Measurements from ENCODE around the gene MIAT. TPM values are rescaled to one million over a fixed set of nuclear protein-coding genes. Genes with fewer than 3 reads are reported as not detected.
A peak's percentile ranks its signal among the peaks of the same experiment; 100 is the strongest.

The MIAT gene
- total and polyA plus RNA-seq, 3 experiments from 2014 or later = 3.9 to 57.5 (median 52.2) TPM

- Histone ChIP-seq H3K9me3 (ENCODE audit: low read length) (no peaks in the 10 kb centered on the region), H3K27me3 (ENCODE audit: insufficient read depth, low read length, poor library complexity, severe bottlenecking) (no peaks in the 10 kb centered on the region), H3K4me1 (ENCODE audit: insufficient read depth, low read length) (peaks cover 5% of the 10 kb centered on the region), H3K27ac (ENCODE audit: low read depth, low read length) (no peak within 1 kb of the TSS), H3K4me3 (ENCODE audit: low read length) (no peak within 1 kb of the TSS), H3K36me3 (ENCODE audit: insufficient read depth, low read length) (no peaks in the 10 kb centered on the region)
- no peaks in the 10 kb centered on the region for H3K36me3 Mint-ChIP-seq
- peak within 1 kb of the TSS in 2 of 8 donors; percentile 13 to 61 for H3K27ac Mint-ChIP-seq
- ChIA-PET CTCF (no interaction called here), POLR2A (no interaction called here)
- peaks cover 12 to 19% (median 12%) of the 10 kb centered on the region in 3 donors for H3K4me1 Mint-ChIP-seq
- no peak for DNase-seq
- no peaks in the 10 kb centered on the region for H3K9me3 Mint-ChIP-seq
- H3K4me3 Mint-ChIP-seq = no peak within 1 kb of the TSS
- no peaks in the 10 kb centered on the region for H3K27me3 Mint-ChIP-seq
Measured at GRCh38 chr22:26621663-26622062, 35.7 kb upstream of the MIAT start, which contains the start of gene CRYBA4. CRYBA4 (plus strand) TSS chr22:26621963; CDS start chr22:26622597, 634 bp downstream.

- H3K36me3 Mint-ChIP-seq = no peaks in the 10 kb centered on the region
- H3K9me3 Mint-ChIP-seq = no peaks in the 10 kb centered on the region
- Histone ChIP-seq H3K27ac (ENCODE audit: low read depth, low read length) (no peak overlapping the region), H3K4me1 (ENCODE audit: insufficient read depth, low read length) (peaks cover 4% of the 10 kb centered on the region), H3K9me3 (ENCODE audit: low read length) (no peaks in the 10 kb centered on the region), H3K36me3 (ENCODE audit: insufficient read depth, low read length) (no peaks in the 10 kb centered on the region), H3K27me3 (ENCODE audit: insufficient read depth, low read length, poor library complexity, severe bottlenecking) (no peaks in the 10 kb centered on the region), H3K4me3 (ENCODE audit: low read length) (no peak overlapping the region)
- H3K27ac Mint-ChIP-seq = peak overlapping the region in 2 of 8 donors; percentile 2 to 71
- ChIA-PET POLR2A (no interaction called here), CTCF (interaction anchor here (1.0 to 1.1 kb wide), 3 partner anchors 9 to 19 kb away, joined by 3 to 4 read pairs (median 3); no protein-coding TSS in a partner anchor)
- no peak for DNase-seq
- no peaks in the 10 kb centered on the region for H3K27me3 Mint-ChIP-seq
- no peak overlapping the region for H3K4me3 Mint-ChIP-seq
- H3K4me1 Mint-ChIP-seq = peaks cover 10 to 24% (median 16%) of the 10 kb centered on the region in 3 donors
Measured at GRCh38 chr22:26623984-26624383, 33.4 kb upstream of the MIAT start.

GRCh38 chr22:26624803-26625202 lies 32.6 kb upstream of the MIAT start:
- no peak for DNase-seq
- H3K27ac Mint-ChIP-seq = no peak overlapping the region
- H3K9me3 Mint-ChIP-seq = no peaks in the 10 kb centered on the region
- no peaks in the 10 kb centered on the region for H3K36me3 Mint-ChIP-seq
- peaks cover 4% of the 10 kb centered on the region for H3K4me1 ChIP-seq (ENCODE audit: insufficient read depth, low read length)
- H3K27ac ChIP-seq (ENCODE audit: low read depth, low read length) = no peak overlapping the region
- H3K9me3 ChIP-seq (ENCODE audit: low read length) = no peaks in the 10 kb centered on the region
- H3K4me3 Mint-ChIP-seq = no peak overlapping the region
- H3K36me3 ChIP-seq (ENCODE audit: insufficient read depth, low read length) = no peaks in the 10 kb centered on the region
- H3K27me3 ChIP-seq (ENCODE audit: insufficient read depth, low read length, poor library complexity, severe bottlenecking) = no peaks in the 10 kb centered on the region
- ChIA-PET CTCF (interaction anchor here (1.0 kb wide), 1 partner anchor 13 kb away, joined by 4 read pairs; no protein-coding TSS in a partner anchor), POLR2A (no interaction called here)
- no peak overlapping the region for H3K4me3 ChIP-seq (ENCODE audit: low read length)
- no peaks in the 10 kb centered on the region for H3K27me3 Mint-ChIP-seq
- H3K4me1 Mint-ChIP-seq = peaks cover 10 to 21% (median 15%) of the 10 kb centered on the region in 3 donors

- peaks cover 4% of the 10 kb centered on the region for H3K4me1 ChIP-seq (ENCODE audit: insufficient read depth, low read length)
- H3K4me3 ChIP-seq (ENCODE audit: low read length) = no peak overlapping the region
- Mint-ChIP-seq H3K4me3 (no peak overlapping the region), H3K27me3 (no peaks in the 10 kb centered on the region), H3K27ac (no peak overlapping the region), H3K9me3 (peaks cover 0 to 4% (median 0%) of the 10 kb centered on the region in 5 donors), H3K4me1 (peaks cover 21 to 34% (median 25%) of the 10 kb centered on the region in 3 donors), H3K36me3 (peaks cover 0 to 3% (median 0%) of the 10 kb centered on the region in 3 donors)
- peak overlapping the region; percentile 12 for H3K27ac ChIP-seq (ENCODE audit: low read depth, low read length)
- ChIA-PET CTCF (interaction anchor here (0.7 kb wide), 1 partner anchor 12 kb away, joined by 3 read pairs; no protein-coding TSS in a partner anchor), POLR2A (interaction anchor here (0.7 kb wide), 1 partner anchor 54 kb away, joined by 8 read pairs; no protein-coding TSS in a partner anchor)
- no peaks in the 10 kb centered on the region for H3K36me3 ChIP-seq (ENCODE audit: insufficient read depth, low read length)
- no peaks in the 10 kb centered on the region for H3K27me3 ChIP-seq (ENCODE audit: insufficient read depth, low read length, poor library complexity, severe bottlenecking)
- DNase-seq = no peak
- no peaks in the 10 kb centered on the region for H3K9me3 ChIP-seq (ENCODE audit: low read length)
Measured at GRCh38 chr22:26629988-26630761, 27.2 kb upstream of the MIAT start.

- Histone ChIP-seq H3K36me3 (ENCODE audit: insufficient read depth, low read length) (no peaks in the 10 kb centered on the region), H3K4me1 (ENCODE audit: insufficient read depth, low read length) (peaks cover 4% of the 10 kb centered on the region), H3K27me3 (ENCODE audit: insufficient read depth, low read length, poor library complexity, severe bottlenecking) (no peaks in the 10 kb centered on the region), H3K4me3 (ENCODE audit: low read length) (no peak overlapping the region), H3K27ac (ENCODE audit: low read depth, low read length) (peak overlapping the region; percentile 6), H3K9me3 (ENCODE audit: low read length) (no peaks in the 10 kb centered on the region)
- ChIA-PET CTCF (interaction anchor here (1.2 kb wide), 1 partner anchor 128 kb away, joined by 3 read pairs; no protein-coding TSS in a partner anchor), POLR2A (no interaction called here)
- Mint-ChIP-seq H3K4me1 (peaks cover 21 to 34% (median 25%) of the 10 kb centered on the region in 3 donors), H3K27ac (no peak overlapping the region), H3K36me3 (peaks cover 0 to 3% (median 0%) of the 10 kb centered on the region in 3 donors), H3K27me3 (no peaks in the 10 kb centered on the region), H3K4me3 (no peak overlapping the region), H3K9me3 (peaks cover 0 to 4% (median 0%) of the 10 kb centered on the region in 5 donors)
- no peak for DNase-seq
Measured at GRCh38 chr22:26631282-26631681, 26.1 kb upstream of the MIAT start.

- peaks cover 0 to 3% (median 0%) of the 10 kb centered on the region in 3 donors for H3K36me3 Mint-ChIP-seq
- ChIA-PET CTCF (interaction anchor here (1.2 kb wide), 2 partner anchors 9 to 38 kb away, joined by 3 to 4 read pairs; no protein-coding TSS in a partner anchor), POLR2A (no interaction called here)
- Histone ChIP-seq H3K27me3 (ENCODE audit: insufficient read depth, low read length, poor library complexity, severe bottlenecking) (no peaks in the 10 kb centered on the region), H3K9me3 (ENCODE audit: low read length) (no peaks in the 10 kb centered on the region), H3K36me3 (ENCODE audit: insufficient read depth, low read length) (no peaks in the 10 kb centered on the region), H3K4me1 (ENCODE audit: insufficient read depth, low read length) (peaks cover 4% of the 10 kb centered on the region), H3K4me3 (ENCODE audit: low read length) (no peak overlapping the region), H3K27ac (ENCODE audit: low read depth, low read length) (peak overlapping the region; percentile 13)
- H3K27ac Mint-ChIP-seq = no peak overlapping the region
- peaks cover 18 to 33% (median 25%) of the 10 kb centered on the region in 3 donors for H3K4me1 Mint-ChIP-seq
- no peaks in the 10 kb centered on the region for H3K27me3 Mint-ChIP-seq
- no peak overlapping the region for H3K4me3 Mint-ChIP-seq
- H3K9me3 Mint-ChIP-seq = peaks cover 0 to 4% (median 0%) of the 10 kb centered on the region in 5 donors
- no peak for DNase-seq
Measured at GRCh38 chr22:26632422-26633155, 24.8 kb upstream of the MIAT start.

- no peak overlapping the region for H3K4me3 Mint-ChIP-seq
- peaks cover 10 to 25% (median 14%) of the 10 kb centered on the region in 3 donors for H3K4me1 Mint-ChIP-seq
- H3K27ac ChIP-seq (ENCODE audit: low read depth, low read length) = no peak overlapping the region
- DNase-seq = no peak
- no peak overlapping the region for H3K27ac Mint-ChIP-seq
- H3K36me3 ChIP-seq (ENCODE audit: insufficient read depth, low read length) = no peaks in the 10 kb centered on the region
- no peaks in the 10 kb centered on the region for H3K4me1 ChIP-seq (ENCODE audit: insufficient read depth, low read length)
- H3K36me3 Mint-ChIP-seq = peaks cover 0 to 3% (median 0%) of the 10 kb centered on the region in 3 donors
- H3K4me3 ChIP-seq (ENCODE audit: low read length) = no peak overlapping the region
- H3K9me3 Mint-ChIP-seq = peaks cover 0 to 4% (median 0%) of the 10 kb centered on the region in 5 donors
- ChIA-PET CTCF (interaction anchor here (1.2 kb wide), 1 partner anchor 40 kb away, joined by 4 read pairs; no protein-coding TSS in a partner anchor), POLR2A (no interaction called here)
- H3K27me3 Mint-ChIP-seq = no peaks in the 10 kb centered on the region
- H3K27me3 ChIP-seq (ENCODE audit: insufficient read depth, low read length, poor library complexity, severe bottlenecking) = no peaks in the 10 kb centered on the region
- no peaks in the 10 kb centered on the region for H3K9me3 ChIP-seq (ENCODE audit: low read length)
Measured at GRCh38 chr22:26634189-26634588, 23.2 kb upstream of the MIAT start.

Data from CD8-positive, alpha-beta memory T cell (primary cell).